ENCODE results near the gene RPN2.

DNA sequence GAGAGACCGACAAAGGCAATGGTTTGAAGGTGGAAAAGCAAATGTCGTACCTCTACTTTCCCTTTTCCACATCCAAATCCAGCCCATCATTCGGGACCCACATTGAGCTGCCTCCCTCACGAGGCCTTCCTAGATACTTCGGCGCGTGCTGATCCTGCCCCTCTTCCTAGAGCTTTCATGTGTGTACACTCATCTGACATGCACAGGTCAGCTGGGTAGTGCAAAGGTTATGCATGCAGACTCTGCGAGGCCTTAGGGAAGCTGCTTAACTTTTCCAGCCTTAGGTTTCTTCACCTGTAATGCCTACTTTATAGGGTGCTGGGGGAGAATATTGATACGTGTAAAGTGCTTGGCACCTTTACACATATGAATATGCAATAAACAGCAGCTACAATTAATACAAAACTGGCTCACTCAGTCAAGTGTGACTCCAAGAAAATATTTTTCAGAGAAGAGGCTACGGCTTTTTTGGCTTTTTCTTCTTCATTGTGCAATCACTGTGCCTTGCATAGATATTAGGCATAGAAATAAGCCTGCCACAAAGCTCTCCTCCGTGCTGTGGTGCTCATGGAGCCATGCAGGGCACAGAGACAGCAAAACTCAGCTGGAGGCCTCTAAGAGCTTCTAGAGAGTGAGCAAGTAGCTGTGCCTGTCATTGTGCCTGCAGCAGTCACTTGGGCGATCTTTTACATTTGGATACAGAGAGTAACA, 106.7 kb downstream of the RPN2 start:
- TF ChIP-seq POLR2A (IDR thresholded peaks at IDR 0.05) (no peak), POLR2AphosphoS5 (IDR thresholded peaks at IDR 0.05) (no peak), EP300 (IDR thresholded peaks at IDR 0.05) (no peak)
- TF ChIP-seq, protein P1, sequence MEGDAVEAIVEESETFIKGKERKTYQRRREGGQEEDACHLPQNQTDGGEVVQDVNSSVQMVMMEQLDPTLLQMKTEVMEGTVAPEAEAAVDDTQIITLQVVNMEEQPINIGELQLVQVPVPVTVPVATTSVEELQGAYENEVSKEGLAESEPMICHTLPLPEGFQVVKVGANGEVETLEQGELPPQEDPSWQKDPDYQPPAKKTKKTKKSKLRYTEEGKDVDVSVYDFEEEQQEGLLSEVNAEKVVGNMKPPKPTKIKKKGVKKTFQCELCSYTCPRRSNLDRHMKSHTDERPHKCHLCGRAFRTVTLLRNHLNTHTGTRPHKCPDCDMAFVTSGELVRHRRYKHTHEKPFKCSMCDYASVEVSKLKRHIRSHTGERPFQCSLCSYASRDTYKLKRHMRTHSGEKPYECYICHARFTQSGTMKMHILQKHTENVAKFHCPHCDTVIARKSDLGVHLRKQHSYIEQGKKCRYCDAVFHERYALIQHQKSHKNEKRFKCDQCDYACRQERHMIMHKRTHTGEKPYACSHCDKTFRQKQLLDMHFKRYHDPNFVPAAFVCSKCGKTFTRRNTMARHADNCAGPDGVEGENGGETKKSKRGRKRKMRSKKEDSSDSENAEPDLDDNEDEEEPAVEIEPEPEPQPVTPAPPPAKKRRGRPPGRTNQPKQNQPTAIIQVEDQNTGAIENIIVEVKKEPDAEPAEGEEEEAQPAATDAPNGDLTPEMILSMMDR (IDR thresholded peaks at IDR 0.05): no peak

All from gastroesophageal sphincter (tissue), 3 donors.